Measurements from ENCODE around the gene RIPOR2.

Gene RIPOR2

GRCh38 chr6:24818346-24818745, 117.4 kb downstream of the RIPOR2 start:
- no peaks in the 10 kb centered on the region for H3K36me3 ChIP-seq (ENCODE audit: control insufficient read depth, insufficient read depth, low read length)
- no peaks in the 10 kb centered on the region for H3K4me1 ChIP-seq (ENCODE audit: control insufficient read depth, insufficient read depth, low read length)
- no peak overlapping the region for H3K27ac ChIP-seq (ENCODE audit: insufficient read depth, low read depth, low read length, poor library complexity, severe bottlenecking)
- H3K4me3 ChIP-seq (ENCODE audit: insufficient read depth, low read depth, low read length) = no peak overlapping the region
- WGBS, 2 experiments = 97 to 100% methylated on average over 1 to 2 of the region's 2 CpGs
- no peaks in the 10 kb centered on the region for H3K9me3 ChIP-seq (ENCODE audit: control insufficient read depth, low read length)
- no peaks in the 10 kb centered on the region for H3K27me3 ChIP-seq (ENCODE audit: control insufficient read depth, insufficient read depth, low read length, poor library complexity, severe bottlenecking)

- Histone ChIP-seq H3K4me3 (ENCODE audit: insufficient read depth, low read depth, low read length) (no peak overlapping the region), H3K27me3 (ENCODE audit: control insufficient read depth, insufficient read depth, low read length, poor library complexity, severe bottlenecking) (no peaks in the 10 kb centered on the region), H3K36me3 (ENCODE audit: control insufficient read depth, insufficient read depth, low read length) (no peaks in the 10 kb centered on the region), H3K9me3 (ENCODE audit: control insufficient read depth, low read length) (no peaks in the 10 kb centered on the region), H3K27ac (ENCODE audit: insufficient read depth, low read depth, low read length, poor library complexity, severe bottlenecking) (no peak overlapping the region), H3K4me1 (ENCODE audit: control insufficient read depth, insufficient read depth, low read length) (no peaks in the 10 kb centered on the region)
- WGBS, 2 experiments = 90 to 92% methylated on average over 3 of the region's 3 CpGs
These were observed 126.0 kb downstream of the RIPOR2 start for GRCh38 chr6:24809728-24810127.

- Histone ChIP-seq H3K36me3 (ENCODE audit: control insufficient read depth, insufficient read depth, low read length) (no peaks in the 10 kb centered on the region), H3K4me3 (ENCODE audit: insufficient read depth, low read depth, low read length) (no peak overlapping the region), H3K27ac (ENCODE audit: insufficient read depth, low read depth, low read length, poor library complexity, severe bottlenecking) (no peak overlapping the region), H3K27me3 (ENCODE audit: control insufficient read depth, insufficient read depth, low read length, poor library complexity, severe bottlenecking) (no peaks in the 10 kb centered on the region), H3K4me1 (ENCODE audit: control insufficient read depth, insufficient read depth, low read length) (no peaks in the 10 kb centered on the region), H3K9me3 (ENCODE audit: control insufficient read depth, low read length) (no peaks in the 10 kb centered on the region)
- 81 to 94% methylated on average over 3 of the region's 3 CpGs for WGBS, 2 experiments
These were observed 128.2 kb downstream of the RIPOR2 start for GRCh38 chr6:24807584-24807983.

GRCh38 chr6:24802271-24803059, 133.3 kb downstream of the RIPOR2 start:
- Histone ChIP-seq H3K27ac (ENCODE audit: insufficient read depth, low read depth, low read length, poor library complexity, severe bottlenecking) (no peak overlapping the region), H3K4me1 (ENCODE audit: control insufficient read depth, insufficient read depth, low read length) (peaks cover 10% of the 10 kb centered on the region), H3K9me3 (ENCODE audit: control insufficient read depth, low read length) (no peaks in the 10 kb centered on the region), H3K36me3 (ENCODE audit: control insufficient read depth, insufficient read depth, low read length) (no peaks in the 10 kb centered on the region), H3K4me3 (ENCODE audit: insufficient read depth, low read depth, low read length) (no peak overlapping the region), H3K27me3 (ENCODE audit: control insufficient read depth, insufficient read depth, low read length, poor library complexity, severe bottlenecking) (no peaks in the 10 kb centered on the region)
- 86 to 88% methylated on average over 8 of the region's 8 CpGs for WGBS, 2 experiments

GRCh38 chr6:24799541-24799915, 136.2 kb downstream of the RIPOR2 start:
- no peaks in the 10 kb centered on the region for H3K27me3 ChIP-seq (ENCODE audit: control insufficient read depth, insufficient read depth, low read length, poor library complexity, severe bottlenecking)
- peaks cover 10% of the 10 kb centered on the region for H3K4me1 ChIP-seq (ENCODE audit: control insufficient read depth, insufficient read depth, low read length)
- no peak overlapping the region for H3K27ac ChIP-seq (ENCODE audit: insufficient read depth, low read depth, low read length, poor library complexity, severe bottlenecking)
- H3K9me3 ChIP-seq (ENCODE audit: control insufficient read depth, low read length) = no peaks in the 10 kb centered on the region
- no peaks in the 10 kb centered on the region for H3K36me3 ChIP-seq (ENCODE audit: control insufficient read depth, insufficient read depth, low read length)
- no peak overlapping the region for H3K4me3 ChIP-seq (ENCODE audit: insufficient read depth, low read depth, low read length)
- 67 to 79% methylated on average over 1 of the region's 1 CpG for WGBS, 2 experiments

GRCh38 chr6:24798740-24799540, 136.8 kb downstream of the RIPOR2 start, which contains the start of gene ARMH2:
ARMH2 (minus strand) TSS chr6:24798917; CDS start chr6:24798857, 60 bp downstream.
- Histone ChIP-seq H3K36me3 (ENCODE audit: control insufficient read depth, insufficient read depth, low read length) (no peaks in the 10 kb centered on the region), H3K4me3 (ENCODE audit: insufficient read depth, low read depth, low read length) (no peak within 1 kb of the TSS), H3K27ac (ENCODE audit: insufficient read depth, low read depth, low read length, poor library complexity, severe bottlenecking) (no peak within 1 kb of the TSS), H3K27me3 (ENCODE audit: control insufficient read depth, insufficient read depth, low read length, poor library complexity, severe bottlenecking) (no peaks in the 10 kb centered on the region), H3K9me3 (ENCODE audit: control insufficient read depth, low read length) (no peaks in the 10 kb centered on the region), H3K4me1 (ENCODE audit: control insufficient read depth, insufficient read depth, low read length) (peaks cover 10% of the 10 kb centered on the region)
- WGBS, 2 experiments = 91 to 94% methylated on average over 13 of the region's 13 CpGs

- WGBS, 2 experiments = 93 to 96% methylated on average over 6 of the region's 6 CpGs
- no peak overlapping the region for H3K4me3 ChIP-seq (ENCODE audit: insufficient read depth, low read depth, low read length)
These were observed 138.1 kb downstream of the RIPOR2 start for GRCh38 chr6:24797596-24798216.

GRCh38 chr6:24796616-24797290, 139.0 kb downstream of the RIPOR2 start:
- Histone ChIP-seq H3K27me3 (ENCODE audit: control insufficient read depth, insufficient read depth, low read length, poor library complexity, severe bottlenecking) (no peaks in the 10 kb centered on the region), H3K36me3 (ENCODE audit: control insufficient read depth, insufficient read depth, low read length) (no peaks in the 10 kb centered on the region), H3K4me1 (ENCODE audit: control insufficient read depth, insufficient read depth, low read length) (peaks cover 10% of the 10 kb centered on the region), H3K9me3 (ENCODE audit: control insufficient read depth, low read length) (no peaks in the 10 kb centered on the region), H3K4me3 (ENCODE audit: insufficient read depth, low read depth, low read length) (no peak overlapping the region), H3K27ac (ENCODE audit: insufficient read depth, low read depth, low read length, poor library complexity, severe bottlenecking) (no peak overlapping the region)
- WGBS, 2 experiments = 94 to 98% methylated on average over 5 to 6 of the region's 6 CpGs

More at GRCh38 chr6:24797596-24798216, 138.1 kb downstream of the RIPOR2 start:
- H3K27me3 ChIP-seq (ENCODE audit: control insufficient read depth, insufficient read depth, low read length, poor library complexity, severe bottlenecking) = no peaks in the 10 kb centered on the region
- H3K36me3 ChIP-seq (ENCODE audit: control insufficient read depth, insufficient read depth, low read length) = no peaks in the 10 kb centered on the region
- H3K27ac ChIP-seq (ENCODE audit: insufficient read depth, low read depth, low read length, poor library complexity, severe bottlenecking) = no peak overlapping the region
- H3K4me1 ChIP-seq (ENCODE audit: control insufficient read depth, insufficient read depth, low read length) = peaks cover 10% of the 10 kb centered on the region
- no peaks in the 10 kb centered on the region for H3K9me3 ChIP-seq (ENCODE audit: control insufficient read depth, low read length)

GRCh38 chr6:24795106-24795505, 140.7 kb downstream of the RIPOR2 start:
- peaks cover 10% of the 10 kb centered on the region for H3K4me1 ChIP-seq (ENCODE audit: control insufficient read depth, insufficient read depth, low read length)
- WGBS, 2 experiments = 90 to 100% methylated on average over 2 of the region's 2 CpGs
- H3K27me3 ChIP-seq (ENCODE audit: control insufficient read depth, insufficient read depth, low read length, poor library complexity, severe bottlenecking) = no peaks in the 10 kb centered on the region
- no peaks in the 10 kb centered on the region for H3K36me3 ChIP-seq (ENCODE audit: control insufficient read depth, insufficient read depth, low read length)
- H3K27ac ChIP-seq (ENCODE audit: insufficient read depth, low read depth, low read length, poor library complexity, severe bottlenecking) = no peak overlapping the region
- no peak overlapping the region for H3K4me3 ChIP-seq (ENCODE audit: insufficient read depth, low read depth, low read length)
- H3K9me3 ChIP-seq (ENCODE audit: control insufficient read depth, low read length) = no peaks in the 10 kb centered on the region

Measured in ectodermal cell (in vitro differentiated cells).